SKM-1 (cell line): Measurements from ENCODE around the gene PHACTR3.
"Not testable (repeated sequence)": the region's sequence is repeated elsewhere in the genome, so short reads cannot be mapped to it uniquely, and the experiment has no call there.

Source experiments
- DNase-seq: peaks from one replicate; lab custom pipeline; 2025; ENCODE audit not compliant: unreplicated experiment; lab: John Stamatoyannopoulos, UW

PHACTR3 gene

GRCh38 chr20:59618585-59618984, 14.2 kb downstream of the PHACTR3 start:
- DNase-seq, result not testable (repeated sequence)

GRCh38 chr20:59620860-59621505, 16.6 kb downstream of the PHACTR3 start:
- no peak for DNase-seq

GRCh38 chr20:59622496-59622895, 18.2 kb downstream of the PHACTR3 start:
- no peak for DNase-seq

- no peak for DNase-seq
These were observed 18.8 kb downstream of the PHACTR3 start for GRCh38 chr20:59623133-59623532.

- no peak for DNase-seq
These were observed 19.2 kb downstream of the PHACTR3 start for GRCh38 chr20:59623583-59623982.

GRCh38 chr20:59624401-59624800, 20.1 kb downstream of the PHACTR3 start:
- no peak for DNase-seq

- no peak for DNase-seq
These were observed 21.0 kb downstream of the PHACTR3 start for GRCh38 chr20:59625214-59625922.

GRCh38 chr20:59627298-59627697, 23.0 kb downstream of the PHACTR3 start:
- DNase-seq, result no peak

- DNase-seq, result no peak
These were observed 23.8 kb downstream of the PHACTR3 start for GRCh38 chr20:59628171-59628570.

GRCh38 chr20:59629141-59630045, 25.1 kb downstream of the PHACTR3 start:
- no peak for DNase-seq

- DNase-seq, result no peak
These were observed 26.2 kb downstream of the PHACTR3 start for GRCh38 chr20:59630526-59630925.

- DNase-seq, result no peak
These were observed 27.6 kb downstream of the PHACTR3 start for GRCh38 chr20:59631751-59632540.

- no peak for DNase-seq
These were observed 28.3 kb downstream of the PHACTR3 start for GRCh38 chr20:59632541-59633113.

- no peak for DNase-seq
These were observed 29.4 kb downstream of the PHACTR3 start for GRCh38 chr20:59633656-59634251.

GRCh38 chr20:59634435-59635005, 30.2 kb downstream of the PHACTR3 start:
- DNase-seq, result no peak

GRCh38 chr20:59636766-59637370, 32.5 kb downstream of the PHACTR3 start:
- no peak for DNase-seq

GRCh38 chr20:59640267-59640666, 35.9 kb downstream of the PHACTR3 start:
- no peak for DNase-seq

GRCh38 chr20:59643615-59644061, 39.3 kb downstream of the PHACTR3 start:
- DNase-seq, result no peak

GRCh38 chr20:59644371-59644939, 40.1 kb downstream of the PHACTR3 start:
- no peak for DNase-seq
